ENCODE data around the gene RNLS. TPM values are rescaled to one million over a fixed set of nuclear protein-coding genes. Genes with fewer than 3 reads are reported as not detected.

Gene RNLS
- total RNA-seq, 1 experiment from 2014 or later = not detected

DNA sequence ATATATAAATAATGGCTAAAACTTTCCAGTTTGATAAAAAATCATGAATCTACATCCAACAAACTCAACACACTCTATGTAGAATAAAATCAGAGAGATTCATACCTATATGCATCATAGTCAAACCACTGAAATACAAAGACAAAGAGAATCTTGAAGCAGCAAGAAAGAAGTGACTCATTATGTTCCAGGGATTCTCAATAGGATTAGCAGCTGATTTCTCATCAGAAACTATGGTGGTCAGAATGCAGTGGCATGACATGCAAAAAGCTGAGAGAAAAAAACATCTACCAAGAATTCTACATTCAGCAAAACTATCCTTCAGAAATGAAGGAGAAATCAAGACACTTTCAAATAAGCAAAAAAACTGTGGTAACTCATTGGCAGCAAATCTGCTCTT is 187.4 kb downstream of the RNLS start:
- Mint-ChIP-seq H3K27me3 (ENCODE audit: insufficient read depth, unreplicated experiment) (no peaks in the 10 kb centered on the region), H3K4me3 (ENCODE audit: unreplicated experiment) (no peak overlapping the region), H3K27ac (ENCODE audit: low read depth, unreplicated experiment) (no peak overlapping the region), H3K36me3 (ENCODE audit: insufficient read depth, unreplicated experiment) (no peaks in the 10 kb centered on the region), H3K4me1 (ENCODE audit: insufficient read depth, unreplicated experiment) (no peaks in the 10 kb centered on the region), H3K9me3 (ENCODE audit: unreplicated experiment) (peaks cover 36% of the 10 kb centered on the region)
- intact Hi-C loops (cut with micrococcal nuclease) = no loop called here
- peak; percentile 26 for DNase-seq (ENCODE audit: unreplicated experiment)
- ChIA-PET POLR2A (interaction anchor here (0.6 to 0.9 kb wide), 2 partner anchors 267 to 653 kb away, joined by 3 to 4 read pairs; no protein-coding TSS in a partner anchor), CTCF (no interaction called here)
- TF ChIP-seq, protein P1, sequence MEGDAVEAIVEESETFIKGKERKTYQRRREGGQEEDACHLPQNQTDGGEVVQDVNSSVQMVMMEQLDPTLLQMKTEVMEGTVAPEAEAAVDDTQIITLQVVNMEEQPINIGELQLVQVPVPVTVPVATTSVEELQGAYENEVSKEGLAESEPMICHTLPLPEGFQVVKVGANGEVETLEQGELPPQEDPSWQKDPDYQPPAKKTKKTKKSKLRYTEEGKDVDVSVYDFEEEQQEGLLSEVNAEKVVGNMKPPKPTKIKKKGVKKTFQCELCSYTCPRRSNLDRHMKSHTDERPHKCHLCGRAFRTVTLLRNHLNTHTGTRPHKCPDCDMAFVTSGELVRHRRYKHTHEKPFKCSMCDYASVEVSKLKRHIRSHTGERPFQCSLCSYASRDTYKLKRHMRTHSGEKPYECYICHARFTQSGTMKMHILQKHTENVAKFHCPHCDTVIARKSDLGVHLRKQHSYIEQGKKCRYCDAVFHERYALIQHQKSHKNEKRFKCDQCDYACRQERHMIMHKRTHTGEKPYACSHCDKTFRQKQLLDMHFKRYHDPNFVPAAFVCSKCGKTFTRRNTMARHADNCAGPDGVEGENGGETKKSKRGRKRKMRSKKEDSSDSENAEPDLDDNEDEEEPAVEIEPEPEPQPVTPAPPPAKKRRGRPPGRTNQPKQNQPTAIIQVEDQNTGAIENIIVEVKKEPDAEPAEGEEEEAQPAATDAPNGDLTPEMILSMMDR (IDR thresholded peaks at IDR 0.05; ENCODE audit: unreplicated experiment) = no peak
- BruUV-seq (replicated peaks) = no TSS peak

DNA sequence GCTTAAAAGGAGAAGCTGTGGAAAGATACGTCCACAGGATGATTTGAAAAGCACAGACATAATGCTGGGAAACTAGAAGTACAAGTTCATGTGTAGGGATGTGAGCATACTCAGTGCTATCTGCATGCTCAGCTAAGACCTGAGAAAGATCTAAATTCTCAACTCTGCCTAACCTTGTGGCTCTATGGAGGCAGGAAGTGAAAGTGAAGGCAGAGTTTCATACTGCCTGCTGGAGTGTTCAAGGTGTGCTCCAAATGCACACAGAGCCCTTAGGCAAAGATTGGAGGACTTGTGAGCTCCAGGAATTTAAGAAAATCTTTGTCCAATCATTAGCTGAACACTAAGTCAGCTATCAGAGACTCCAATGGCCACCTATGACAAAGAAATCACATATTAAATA is 190.9 kb downstream of the RNLS start:
- no peaks in the 10 kb centered on the region for H3K27me3 Mint-ChIP-seq (ENCODE audit: insufficient read depth, unreplicated experiment)
- POLR2A ChIA-PET = interaction anchor here (0.5 to 2.2 kb wide), 5 partner anchors 67 to 531 kb away, joined by 3 to 9 read pairs (median 4); no protein-coding TSS in a partner anchor

DNA sequence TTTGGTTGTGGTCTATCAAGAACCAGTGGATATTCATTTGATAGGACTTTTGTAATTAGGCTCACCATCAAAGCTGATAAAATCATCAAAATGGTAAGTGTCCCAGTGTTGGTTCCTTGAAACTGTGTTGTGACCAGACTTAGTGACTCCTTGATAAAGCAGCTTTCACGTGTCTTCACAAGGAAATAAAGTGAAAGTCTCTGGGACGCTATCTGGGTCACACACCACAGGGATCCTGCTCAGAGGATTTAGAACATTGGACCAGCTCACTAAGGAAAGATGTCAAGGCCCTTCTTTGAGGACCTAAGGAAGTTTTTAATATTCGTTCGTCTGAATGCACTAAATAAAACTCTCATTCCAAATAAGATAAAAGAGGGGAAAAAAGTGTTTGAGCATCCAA is 193.1 kb downstream of the RNLS start:
- H3K27me3 Mint-ChIP-seq (ENCODE audit: insufficient read depth, unreplicated experiment) = no peaks in the 10 kb centered on the region
- H3K4me3 Mint-ChIP-seq (ENCODE audit: unreplicated experiment) = no peak overlapping the region
- H3K36me3 Mint-ChIP-seq (ENCODE audit: insufficient read depth, unreplicated experiment) = no peaks in the 10 kb centered on the region
- POLR2A ChIA-PET = interaction anchor here (0.7 to 8.0 kb wide), 17 partner anchors 13 to 572 kb away, joined by 3 to 192 read pairs (median 5); partner anchors contain the start of genes ATAD1, KLLN and PTEN
- peaks cover 7% of the 10 kb centered on the region for H3K4me1 Mint-ChIP-seq (ENCODE audit: insufficient read depth, unreplicated experiment)
- H3K9me3 Mint-ChIP-seq (ENCODE audit: unreplicated experiment) = peaks cover under 1% of the 10 kb centered on the region
- CTCF ChIA-PET = interaction anchor here (0.5 to 7.8 kb wide), 29 partner anchors 10 to 572 kb away, joined by 3 to 56 read pairs (median 4); partner anchors contain the start of genes ATAD1, KLLN and PTEN
- H3K27ac Mint-ChIP-seq (ENCODE audit: low read depth, unreplicated experiment) = no peak overlapping the region
- no TSS peak for BruUV-seq (replicated peaks)
- no peak for DNase-seq (ENCODE audit: unreplicated experiment)
- intact Hi-C loops (cut with micrococcal nuclease) = no loop called here
- TF ChIP-seq, protein P1 (IDR thresholded peaks at IDR 0.05; ENCODE audit: unreplicated experiment) = no peak

More for the DNA sequence above, 190.9 kb downstream of the RNLS start:
- TF ChIP-seq, protein P1 (IDR thresholded peaks at IDR 0.05; ENCODE audit: unreplicated experiment) = no peak
- H3K27ac Mint-ChIP-seq (ENCODE audit: low read depth, unreplicated experiment) = no peak overlapping the region
- DNase-seq (ENCODE audit: unreplicated experiment) = no peak
- intact Hi-C loops (cut with micrococcal nuclease) = no loop called here
- peaks cover 13% of the 10 kb centered on the region for H3K9me3 Mint-ChIP-seq (ENCODE audit: unreplicated experiment)
- H3K4me3 Mint-ChIP-seq (ENCODE audit: unreplicated experiment) = no peak overlapping the region
- BruUV-seq (replicated peaks) = no TSS peak
- no peaks in the 10 kb centered on the region for H3K36me3 Mint-ChIP-seq (ENCODE audit: insufficient read depth, unreplicated experiment)
- H3K4me1 Mint-ChIP-seq (ENCODE audit: insufficient read depth, unreplicated experiment) = no peaks in the 10 kb centered on the region
- CTCF ChIA-PET = interaction anchor here (0.6 to 1.7 kb wide), 6 partner anchors 12 to 995 kb away, joined by 4 to 5 read pairs (median 4); no protein-coding TSS in a partner anchor

DNA sequence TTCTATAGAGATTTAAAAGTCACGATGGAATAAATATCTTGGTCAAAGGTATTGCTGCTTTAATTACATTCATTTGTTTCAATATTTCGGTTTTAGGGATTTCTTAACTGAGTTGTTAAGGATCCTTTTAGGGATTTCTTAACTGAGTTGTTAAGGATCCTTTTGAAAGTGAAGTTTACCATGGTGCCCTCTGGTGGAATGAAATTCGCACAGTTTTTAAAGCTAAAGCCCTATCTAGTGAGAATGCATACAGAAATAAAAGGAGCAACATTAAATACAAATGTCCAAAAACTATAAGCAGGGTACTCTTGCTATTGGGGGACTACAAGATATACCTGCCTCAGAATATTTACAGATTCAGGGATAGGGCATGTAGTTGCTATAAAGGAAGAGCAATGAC is 193.7 kb downstream of the RNLS start:
- CTCF ChIA-PET = interaction anchor here (0.5 to 7.8 kb wide), 30 partner anchors 12 to 788 kb away, joined by 3 to 56 read pairs (median 4); partner anchors contain the start of genes ATAD1, KLLN and PTEN
- POLR2A ChIA-PET = interaction anchor here (0.7 to 8.0 kb wide), 18 partner anchors 14 to 571 kb away, joined by 3 to 192 read pairs (median 5); partner anchors contain the start of genes ATAD1, KLLN and PTEN
- intact Hi-C loops (cut with micrococcal nuclease) = loop anchor here (1.0 to 5.0 kb wide), 6 partner anchors 164 to 732 kb away; partner anchors contain the start of gene PAPSS2

More for the DNA sequence above, 193.7 kb downstream of the RNLS start:
- H3K36me3 Mint-ChIP-seq (ENCODE audit: insufficient read depth, unreplicated experiment) = no peaks in the 10 kb centered on the region
- H3K4me3 Mint-ChIP-seq (ENCODE audit: unreplicated experiment) = no peak overlapping the region
- no peak overlapping the region for H3K27ac Mint-ChIP-seq (ENCODE audit: low read depth, unreplicated experiment)
- TF ChIP-seq, protein P1 (IDR thresholded peaks at IDR 0.05; ENCODE audit: unreplicated experiment) = peak; percentile 36
- H3K4me1 Mint-ChIP-seq (ENCODE audit: insufficient read depth, unreplicated experiment) = peaks cover 7% of the 10 kb centered on the region
- BruUV-seq (replicated peaks) = no TSS peak
- DNase-seq (ENCODE audit: unreplicated experiment) = peak; percentile 65
- no peaks in the 10 kb centered on the region for H3K27me3 Mint-ChIP-seq (ENCODE audit: insufficient read depth, unreplicated experiment)
- no peaks in the 10 kb centered on the region for H3K9me3 Mint-ChIP-seq (ENCODE audit: unreplicated experiment)
